HG02852 (cell line): ENCODE measurements around the gene IFNA7.
"Not testable (repeated sequence)": the region's sequence is repeated elsewhere in the genome, so short reads cannot be mapped to it uniquely, and the experiment has no call there.

Experiments
- ATAC-seq: cut with Tn5 transposase; IDR thresholded peaks from one replicate; pipeline ENCODE4 v1.9.1; 2021; ENCODE audit warnings: mild to moderate bottlenecking, moderate library complexity; ENCODE audit not compliant: unreplicated experiment

The IFNA7 gene

DNA sequence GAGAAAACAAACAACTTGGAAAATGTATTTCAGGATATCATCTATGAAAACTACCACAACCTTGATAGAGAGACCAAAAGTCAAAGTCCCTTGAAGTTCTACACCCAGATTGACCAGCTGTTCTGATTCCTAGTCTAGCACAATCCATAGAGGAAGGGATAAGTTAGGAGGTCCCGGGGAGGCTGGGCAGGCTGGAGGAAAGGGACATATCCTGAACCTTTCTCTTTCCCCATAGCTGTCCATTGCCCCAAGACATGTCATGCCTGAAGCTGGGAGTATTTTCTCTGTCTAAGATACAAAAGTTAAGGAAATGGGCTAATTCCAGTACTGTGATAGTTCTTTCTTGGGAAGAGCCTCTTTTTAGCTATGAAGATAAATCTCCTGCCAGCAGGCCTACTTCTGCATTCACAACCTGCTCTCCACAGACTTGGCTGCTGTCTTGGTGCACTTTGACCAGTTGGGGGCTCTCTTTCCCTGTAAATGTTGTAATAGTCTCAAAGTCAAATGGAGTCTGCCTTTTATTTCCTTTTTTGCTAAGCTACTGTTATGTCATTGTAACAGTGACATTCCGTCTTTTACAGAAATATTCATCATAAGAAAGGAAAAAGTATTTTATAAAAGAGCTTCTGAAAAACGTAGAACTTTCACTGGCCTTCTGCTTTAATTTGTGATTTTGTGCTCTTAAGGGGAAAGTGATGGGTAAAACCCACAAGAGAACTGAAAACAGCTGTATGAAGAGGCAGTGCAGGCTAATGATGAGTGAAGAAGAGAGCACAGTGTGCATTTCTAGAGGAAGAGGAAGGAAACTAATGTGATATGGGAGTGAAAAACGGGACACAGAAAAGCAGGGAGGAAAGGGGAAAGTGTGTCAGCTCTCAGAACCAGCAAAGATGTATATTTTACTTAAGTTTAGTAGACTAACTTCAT, 18.9 kb downstream of the IFNA7 start:
- peak; percentile 96 for ATAC-seq

DNA sequence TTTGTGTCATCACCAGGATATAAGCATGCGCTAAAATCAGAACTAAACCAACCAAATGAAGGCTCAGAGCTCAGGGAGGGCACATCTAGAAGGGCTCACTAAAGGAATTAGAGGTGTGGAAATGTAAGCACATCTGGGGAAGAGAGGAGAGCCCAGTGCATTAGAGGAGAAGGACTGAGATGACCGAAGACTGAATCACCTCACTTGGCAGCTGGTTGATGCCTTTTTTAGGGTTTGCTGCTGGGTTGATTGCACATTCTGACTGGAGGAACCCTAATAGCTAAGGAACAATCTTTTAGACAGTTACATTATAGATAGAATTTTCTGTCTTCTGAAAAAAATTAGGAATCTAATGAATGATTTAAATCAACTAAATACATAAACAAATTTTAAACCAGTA, 27.3 kb downstream of the IFNA7 start:
- ATAC-seq = no peak

DNA sequence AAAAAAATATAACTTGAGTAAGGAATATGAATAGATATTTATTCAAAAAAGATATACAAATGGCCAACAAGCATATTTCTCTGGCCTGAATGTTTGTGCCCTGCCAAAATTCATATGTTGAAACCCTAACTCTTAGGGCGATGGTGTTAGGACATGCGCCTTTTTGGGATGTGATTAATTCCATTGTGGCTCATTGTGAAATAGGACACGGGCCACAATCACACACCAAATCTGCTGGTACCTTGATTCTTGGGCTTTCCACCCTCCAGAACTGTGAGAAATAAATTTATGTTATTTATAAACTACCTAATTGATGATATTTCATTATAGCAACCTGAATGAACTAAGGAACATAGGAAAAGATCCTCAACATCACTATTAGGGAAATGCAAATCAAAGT, 29.8 kb downstream of the IFNA7 start:
- ATAC-seq = no peak

DNA sequence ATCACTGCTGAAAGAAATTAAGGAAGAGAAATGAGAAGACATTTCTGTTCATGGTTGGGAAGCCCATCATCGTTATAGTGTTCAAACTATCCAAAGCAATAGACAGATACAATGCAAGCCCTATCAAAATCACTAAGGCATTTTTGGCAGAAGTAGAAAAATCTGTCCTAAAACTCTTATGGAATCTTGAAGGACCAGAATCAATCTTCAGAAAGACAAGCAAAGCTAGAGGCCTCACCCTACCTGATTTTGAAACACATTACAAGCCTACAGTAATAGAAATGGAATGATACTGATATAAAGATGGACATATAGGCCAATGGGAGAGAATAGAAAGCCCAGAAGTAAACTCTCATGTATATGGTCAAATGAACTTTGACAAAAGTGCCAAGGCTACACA, 30.7 kb downstream of the IFNA7 start:
- ATAC-seq = no peak

DNA sequence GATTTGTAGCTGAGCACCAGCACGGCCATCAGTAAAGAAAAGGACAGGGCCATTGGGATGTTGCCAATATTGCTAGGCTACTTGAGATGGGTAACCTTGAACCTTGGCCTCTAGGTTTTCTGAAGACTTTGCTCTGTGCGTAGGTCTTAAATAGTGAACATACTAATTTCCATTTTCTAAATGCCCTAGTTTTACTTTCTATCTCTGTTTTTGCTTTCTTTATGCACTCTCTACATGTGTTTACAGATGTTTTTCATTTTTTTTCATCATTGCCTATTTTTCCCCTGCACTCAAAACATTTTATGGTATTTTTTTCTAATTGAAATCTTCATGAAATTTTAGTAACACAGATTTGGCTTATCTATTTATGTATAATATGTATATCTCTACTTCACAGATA, 35.4 kb downstream of the IFNA7 start, which contains the start of gene IFNA21:
Gene IFNA21, minus strand, starts transcription at position 101 of the 400 bp plus-strand sequence. Its CDS starts 48 bp downstream, at position 53.
- not testable (repeated sequence) for ATAC-seq

DNA sequence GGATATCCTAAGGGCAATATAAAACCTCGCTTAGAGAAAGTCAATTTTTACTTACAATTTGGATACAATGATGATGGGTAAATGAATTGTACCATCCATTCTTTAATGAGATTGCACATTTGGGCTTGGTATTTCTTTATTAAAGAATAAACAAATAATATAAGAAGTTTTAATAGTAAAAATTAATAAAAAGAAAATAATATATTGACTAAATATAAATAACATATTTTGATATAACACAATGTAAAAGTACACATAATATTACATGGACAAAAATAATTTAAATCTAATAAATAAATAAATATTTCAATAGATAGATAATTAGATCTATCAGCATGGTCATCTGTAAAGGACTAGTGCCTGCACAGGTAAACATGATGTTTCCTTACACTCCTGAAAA, 36.5 kb downstream of the IFNA7 start:
- ATAC-seq = no peak

DNA sequence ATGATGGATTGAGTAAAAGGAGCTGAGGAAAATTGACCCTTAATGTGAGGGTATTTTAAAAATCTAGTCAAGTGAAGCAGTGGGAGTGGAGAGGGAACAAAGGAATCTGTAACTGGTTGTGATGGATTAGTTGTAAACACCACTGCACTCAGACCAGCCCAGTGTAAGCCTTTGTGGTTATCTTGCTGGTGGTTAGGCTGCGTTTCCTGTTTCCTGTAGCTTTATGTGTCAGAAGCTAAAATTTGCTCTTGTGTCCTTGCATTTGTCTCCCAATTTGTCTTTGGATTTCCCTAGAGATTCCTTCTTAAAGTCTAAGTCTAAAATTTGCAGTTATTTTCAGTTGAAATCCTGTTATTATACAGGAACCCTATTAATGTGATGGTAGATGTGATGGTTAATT, 41.8 kb downstream of the IFNA7 start:
- peak; percentile 95 for ATAC-seq

GRCh38 chr9:21155501-21155900, 46.5 kb downstream of the IFNA7 start:
- no peak for ATAC-seq

DNA sequence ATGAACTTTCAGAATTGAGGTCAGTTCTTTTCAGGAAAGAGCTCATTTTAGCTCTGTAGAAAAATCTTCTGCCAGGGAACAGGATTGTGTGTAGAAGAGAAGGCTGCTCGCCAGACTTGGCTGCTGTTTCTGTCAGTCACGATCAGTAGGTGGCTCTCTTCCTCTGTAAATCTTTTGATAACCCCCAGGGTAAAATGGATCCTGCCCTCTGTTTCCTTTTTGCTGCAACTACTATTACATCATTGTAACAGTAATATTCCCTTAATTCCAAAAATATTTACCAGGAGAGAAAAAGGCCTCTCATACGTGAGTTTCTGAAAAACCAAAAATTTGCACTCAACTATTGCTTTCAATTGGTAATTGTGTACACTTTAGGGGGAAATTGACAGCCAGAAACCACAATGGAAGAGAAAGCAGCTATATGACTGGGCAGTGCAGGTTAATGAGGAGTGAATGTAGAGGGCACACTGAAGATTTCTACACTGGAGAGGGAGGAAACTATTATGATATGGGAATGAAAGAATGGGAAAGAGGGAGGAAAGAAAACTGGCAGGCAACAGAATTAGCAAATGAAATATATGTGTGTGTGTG, 47.9 kb downstream of the IFNA7 start:
- peak; percentile 85 for ATAC-seq

- ATAC-seq = peak; percentile 21
Measured at GRCh38 chr9:21153336-21154017, 48.5 kb downstream of the IFNA7 start.
